Transverse colon (tissue), 4 donors: ENCODE data around the gene KCND2.

ENCODE experiments used
- CTCF ChIP-seq, 5 experiments: fragments of 200-600 bp in 3 of 5; fragments of 450-650 bp in 2 of 5; sonication (generic) in 3 of 5; IDR thresholded peaks; 1 replicate in 2 of 5; 2 replicates in 3 of 5; pipeline ENCODE4 v1.5.1; 2016 to 2017; ENCODE audit warnings: antibody characterized with exemption in 5 of 5, inconsistent platforms in 3 of 5, mild to moderate bottlenecking in 2 of 5, moderate library complexity in 1 of 5
- POLR2A ChIP-seq: fragments of 450-650 bp; IDR thresholded peaks from one replicate; pipeline ENCODE4 v1.6.1; 2016; ENCODE audit warnings: antibody characterized with exemption, mild to moderate bottlenecking, moderate library complexity
- POLR2AphosphoS5 ChIP-seq, 3 donors: sonication (generic); formaldehyde crosslinking; IDR thresholded peaks; one replicate each; pipeline ENCODE4 v1.6.1; 2016; ENCODE audit warnings: antibody characterized with exemption in 3 of 3

- TF ChIP-seq CTCF (IDR thresholded peaks at IDR 0.05) (no peak), POLR2AphosphoS5 (IDR thresholded peaks at IDR 0.05) (no peak), POLR2A (no peak)
Observed at GRCh38 chr7:120741371-120742042, 468.5 kb downstream of the KCND2 start.
